SU-DHL-6 (cell line): ENCODE measurements around the gene RAD51B.

Experiments used
- EZH2phosphoT487 ChIP-seq: fragments of 200-600 bp; sonication (generic), shearing (Covaris generic); conservative IDR thresholded peaks from 2 replicates; pipeline ENCODE4 v1.6.1; 2018; ENCODE audit warnings: mild to moderate bottlenecking, antibody characterized with exemption, low read length, moderate library complexity, mixed read lengths
- TF ChIP-seq, protein P1 (sequence below): fragments of 200-600 bp; sonication (generic); IDR thresholded peaks from one replicate; pipeline ENCODE4 v1.5.1; 2017; ENCODE audit warnings: antibody characterized with exemption, mild to moderate bottlenecking, low read length, moderate library complexity; ENCODE audit not compliant: insufficient read depth, poor library complexity, severe bottlenecking

DNA sequence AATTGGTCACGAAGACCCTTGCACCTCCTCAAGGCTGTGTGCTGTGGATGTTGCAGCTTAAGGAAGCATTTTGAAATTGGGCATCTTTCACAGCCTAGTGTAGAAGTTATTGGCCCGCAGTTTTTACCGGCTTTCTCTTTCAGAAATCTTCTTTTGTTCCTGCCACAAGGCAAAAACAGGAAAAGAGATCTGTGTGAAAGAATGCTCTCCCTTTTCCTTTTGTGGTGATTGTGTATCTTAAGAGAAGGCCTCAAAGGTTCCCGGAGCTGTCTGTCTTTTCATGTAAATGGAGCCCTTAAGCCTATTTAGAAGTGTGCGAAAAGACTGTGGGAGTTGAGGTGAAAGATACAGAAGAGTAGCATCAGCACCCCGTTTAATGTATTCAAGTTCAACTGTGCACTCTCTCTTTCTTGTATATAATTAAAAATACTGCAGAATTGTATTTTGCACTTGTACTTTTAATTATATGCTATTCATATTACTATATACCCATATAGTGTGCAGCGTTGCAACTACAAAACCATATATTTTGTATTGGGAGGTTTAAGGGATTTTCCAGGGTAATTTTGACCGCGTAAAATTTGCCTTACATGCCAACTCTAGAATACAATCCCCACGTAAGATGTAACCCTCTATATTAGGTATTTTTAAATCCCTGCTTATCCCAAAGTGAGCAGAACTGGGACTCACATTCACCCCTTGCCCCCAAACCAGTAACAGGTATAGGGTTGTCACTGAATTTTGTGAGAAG lies 441.7 kb downstream of the RAD51B start:
- TF ChIP-seq, protein P1, sequence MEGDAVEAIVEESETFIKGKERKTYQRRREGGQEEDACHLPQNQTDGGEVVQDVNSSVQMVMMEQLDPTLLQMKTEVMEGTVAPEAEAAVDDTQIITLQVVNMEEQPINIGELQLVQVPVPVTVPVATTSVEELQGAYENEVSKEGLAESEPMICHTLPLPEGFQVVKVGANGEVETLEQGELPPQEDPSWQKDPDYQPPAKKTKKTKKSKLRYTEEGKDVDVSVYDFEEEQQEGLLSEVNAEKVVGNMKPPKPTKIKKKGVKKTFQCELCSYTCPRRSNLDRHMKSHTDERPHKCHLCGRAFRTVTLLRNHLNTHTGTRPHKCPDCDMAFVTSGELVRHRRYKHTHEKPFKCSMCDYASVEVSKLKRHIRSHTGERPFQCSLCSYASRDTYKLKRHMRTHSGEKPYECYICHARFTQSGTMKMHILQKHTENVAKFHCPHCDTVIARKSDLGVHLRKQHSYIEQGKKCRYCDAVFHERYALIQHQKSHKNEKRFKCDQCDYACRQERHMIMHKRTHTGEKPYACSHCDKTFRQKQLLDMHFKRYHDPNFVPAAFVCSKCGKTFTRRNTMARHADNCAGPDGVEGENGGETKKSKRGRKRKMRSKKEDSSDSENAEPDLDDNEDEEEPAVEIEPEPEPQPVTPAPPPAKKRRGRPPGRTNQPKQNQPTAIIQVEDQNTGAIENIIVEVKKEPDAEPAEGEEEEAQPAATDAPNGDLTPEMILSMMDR, result no peak
- TF ChIP-seq EZH2phosphoT487, result no peak
